Measurements from ENCODE around the gene CS.
"Not testable (repeated sequence)": the region's sequence is repeated elsewhere in the genome, so short reads cannot be mapped to it uniquely, and the experiment has no call there.

Gene CS

GRCh38 chr12:56274299-56274698 lies 25.8 kb downstream of the CS start:
- H3K27ac ChIP-seq (ENCODE audit: low read depth, low read length): no peak overlapping the region
- TF ChIP-seq CTCF (IDR thresholded peaks at IDR 0.05; ENCODE audit: low read depth, low read length, poor library complexity, severe bottlenecking): no peak
- no peak for TF ChIP-seq EZH2phosphoT487 (IDR thresholded peaks at IDR 0.05; ENCODE audit: borderline replicate concordance, low read length)
- H3K79me2 ChIP-seq (ENCODE audit: control insufficient read depth, low read length): no peaks in the 10 kb centered on the region
- no peaks in the 10 kb centered on the region for H3K9me2 ChIP-seq (replicated peaks; ENCODE audit: control insufficient read depth, low read length)
- H3F3A ChIP-seq (ENCODE audit: control insufficient read depth, insufficient read depth): peaks cover 27% of the 10 kb centered on the region
- H3K4me3 ChIP-seq (ENCODE audit: low read length): no peak overlapping the region
- no peaks in the 10 kb centered on the region for H3K27me3 ChIP-seq (ENCODE audit: control insufficient read depth, low read length)
- H3K4me2 ChIP-seq (ENCODE audit: low read length): no peak overlapping the region
- no peaks in the 10 kb centered on the region for H3K4me1 ChIP-seq (ENCODE audit: control insufficient read depth, low read length)
- H3K36me3 ChIP-seq (ENCODE audit: control insufficient read depth, low read length): peaks cover 89% of the 10 kb centered on the region
- H4K20me1 ChIP-seq (ENCODE audit: control insufficient read depth, insufficient read depth, low read depth, low read length): no peaks in the 10 kb centered on the region
- H3K9me3 ChIP-seq (ENCODE audit: control insufficient read depth, insufficient read depth, low read length): no peaks in the 10 kb centered on the region

DNA sequence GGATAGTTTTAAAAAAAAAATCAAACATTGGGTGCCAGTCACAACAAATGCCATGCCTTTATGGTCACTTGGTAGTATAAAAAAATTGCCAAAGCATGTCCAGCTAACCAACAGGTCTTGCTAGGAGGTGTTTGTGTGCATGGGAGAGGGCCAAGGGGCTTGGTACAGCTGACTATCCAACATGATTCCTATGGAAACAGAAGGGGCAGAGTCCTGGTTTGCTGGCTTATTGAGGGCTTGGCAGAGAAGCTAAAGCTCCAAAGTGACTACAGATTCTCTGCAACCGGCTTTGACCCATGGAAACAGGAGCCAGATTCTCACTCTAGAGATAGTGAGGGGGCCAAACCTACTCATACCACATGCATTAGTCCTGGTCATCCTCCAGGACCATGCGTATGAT lies 27.7 kb downstream of the CS start:
- H3K4me1 ChIP-seq (ENCODE audit: control insufficient read depth, low read length); H3K9me2 ChIP-seq (replicated peaks; ENCODE audit: control insufficient read depth, low read length); H3K27ac ChIP-seq (ENCODE audit: low read depth, low read length); H4K20me1 ChIP-seq (ENCODE audit: control insufficient read depth, insufficient read depth, low read depth, low read length); H3K4me2 ChIP-seq (ENCODE audit: low read length); H3K9me3 ChIP-seq (ENCODE audit: control insufficient read depth, insufficient read depth, low read length); H3K79me2 ChIP-seq (ENCODE audit: control insufficient read depth, low read length); H3K27me3 ChIP-seq (ENCODE audit: control insufficient read depth, low read length); H3K4me3 ChIP-seq (ENCODE audit: low read length): not testable (repeated sequence)
- Histone ChIP-seq H3K36me3 (ENCODE audit: control insufficient read depth, low read length) (peaks cover 73% of the 10 kb centered on the region), H3F3A (ENCODE audit: control insufficient read depth, insufficient read depth) (peaks cover 43% of the 10 kb centered on the region)

GRCh38 chr12:56271031-56271430 lies 29.1 kb downstream of the CS start:
- Histone ChIP-seq H3K4me1 (ENCODE audit: control insufficient read depth, low read length) (peaks cover 14% of the 10 kb centered on the region), H3K4me2 (ENCODE audit: low read length) (no peak overlapping the region), H3K9me3 (ENCODE audit: control insufficient read depth, insufficient read depth, low read length) (no peaks in the 10 kb centered on the region), H3F3A (ENCODE audit: control insufficient read depth, insufficient read depth) (peaks cover 43% of the 10 kb centered on the region), H3K27ac (ENCODE audit: low read depth, low read length) (no peak overlapping the region), H3K79me2 (ENCODE audit: control insufficient read depth, low read length) (no peaks in the 10 kb centered on the region), H3K9me2 (replicated peaks; ENCODE audit: control insufficient read depth, low read length) (no peaks in the 10 kb centered on the region), H4K20me1 (ENCODE audit: control insufficient read depth, insufficient read depth, low read depth, low read length) (no peaks in the 10 kb centered on the region), H3K4me3 (ENCODE audit: low read length) (no peak overlapping the region), H3K36me3 (ENCODE audit: control insufficient read depth, low read length) (peaks cover 63% of the 10 kb centered on the region), H3K27me3 (ENCODE audit: control insufficient read depth, low read length) (no peaks in the 10 kb centered on the region)
- no peak for TF ChIP-seq EZH2phosphoT487 (IDR thresholded peaks at IDR 0.05; ENCODE audit: borderline replicate concordance, low read length)
- TF ChIP-seq CTCF (IDR thresholded peaks at IDR 0.05; ENCODE audit: low read depth, low read length, poor library complexity, severe bottlenecking): peak; percentile 59

- 0 out of 2 replicates have a peak overlapping the region, but pooled peaks have one; percentile 67 for H3K27ac ChIP-seq (ENCODE audit: low read depth, low read length)
- no peaks in the 10 kb centered on the region for H3K9me2 ChIP-seq (replicated peaks; ENCODE audit: control insufficient read depth, low read length)
- H3K9me3 ChIP-seq (ENCODE audit: control insufficient read depth, insufficient read depth, low read length): no peaks in the 10 kb centered on the region
- peaks cover 14% of the 10 kb centered on the region for H3K4me1 ChIP-seq (ENCODE audit: control insufficient read depth, low read length)
- no peaks in the 10 kb centered on the region for H3K27me3 ChIP-seq (ENCODE audit: control insufficient read depth, low read length)
- peak overlapping the region; percentile 84 for H3K4me3 ChIP-seq (ENCODE audit: low read length)
- no peaks in the 10 kb centered on the region for H3K79me2 ChIP-seq (ENCODE audit: control insufficient read depth, low read length)
- H4K20me1 ChIP-seq (ENCODE audit: control insufficient read depth, insufficient read depth, low read depth, low read length): no peaks in the 10 kb centered on the region
- H3K36me3 ChIP-seq (ENCODE audit: control insufficient read depth, low read length): peaks cover 29% of the 10 kb centered on the region
- peak overlapping the region; percentile 75 for H3K4me2 ChIP-seq (ENCODE audit: low read length)
- no peak for TF ChIP-seq CTCF (IDR thresholded peaks at IDR 0.05; ENCODE audit: low read depth, low read length, poor library complexity, severe bottlenecking)
- no peak for TF ChIP-seq EZH2phosphoT487 (IDR thresholded peaks at IDR 0.05; ENCODE audit: borderline replicate concordance, low read length)
- H3F3A ChIP-seq (ENCODE audit: control insufficient read depth, insufficient read depth): peaks cover 33% of the 10 kb centered on the region
These were observed 32.6 kb downstream of the CS start for GRCh38 chr12:56267443-56268071.
